Activated naive CD4-positive, alpha-beta T cell treated with anti-CD3 and anti-CD28 coated beads, Interleukin-2, amount 10 ng/mL, durations not matched to agents 7 days and 5 days (primary cell): ENCODE data around the gene ACVR2A.
A peak's percentile ranks its signal among the peaks of the same experiment; 100 is the strongest.

ENCODE experiments used
- CTCF ChIA-PET: fragments of 350-600 bp; sonication (Branson Sonifier 250); formaldehyde crosslinking; loops from one replicate; lab custom pipeline; 2021; ENCODE audit warnings: antibody characterized with exemption; lab: Charles Lee
- DNase-seq: peaks from one replicate; pipeline ENCODE4 v3.0.0-alpha.2; 2020
- H3K27ac Mint-ChIP-seq: one replicate; pipeline ENCODE4 v1.8.0; 2021; ENCODE audit warnings: mild to moderate bottlenecking, moderate library complexity, mixed read lengths
- H3K27me3 Mint-ChIP-seq: one replicate; pipeline ENCODE4 v1.8.0; 2021; ENCODE audit warnings: mild to moderate bottlenecking, mixed read lengths
- H3K36me3 Mint-ChIP-seq: one replicate; pipeline ENCODE4 v1.8.0; 2021; ENCODE audit warnings: mixed read lengths
- H3K4me1 Mint-ChIP-seq: one replicate; pipeline ENCODE4 v1.8.0; 2021; ENCODE audit warnings: mixed read lengths
- H3K4me3 Mint-ChIP-seq: one replicate; pipeline ENCODE4 v1.8.0; 2021; ENCODE audit warnings: mild to moderate bottlenecking, moderate library complexity, mixed read lengths
- H3K9me3 Mint-ChIP-seq: one replicate; pipeline ENCODE4 v1.8.0; 2021; ENCODE audit warnings: mixed read lengths

Gene ACVR2A

DNA sequence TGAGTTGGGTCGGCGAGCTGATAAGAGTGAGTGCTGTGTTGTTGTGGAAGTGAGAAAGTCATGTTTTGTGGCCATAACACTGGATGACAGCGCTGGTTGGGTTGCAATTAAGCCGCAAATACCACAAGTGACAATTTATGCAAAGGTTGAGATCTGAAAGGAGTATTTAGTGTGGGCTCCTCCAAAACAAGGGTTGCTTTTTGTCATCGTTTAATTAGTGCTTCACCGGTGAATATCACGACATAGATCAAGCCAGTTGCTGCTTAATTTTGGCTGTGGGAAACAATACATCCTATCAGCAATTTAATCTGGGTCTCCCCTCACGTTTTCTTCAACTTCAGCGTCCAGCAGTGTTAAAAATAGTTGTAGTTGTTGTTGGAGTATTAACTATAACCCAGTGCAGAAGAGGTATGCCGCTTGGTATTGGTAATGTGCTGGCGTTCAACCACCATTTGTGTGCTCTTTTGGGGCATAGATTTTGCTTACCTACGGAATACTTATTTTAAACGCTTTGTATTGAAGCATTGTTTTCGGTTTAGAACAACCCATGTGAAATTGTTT lies 662 bp downstream of the ACVR2A start:
- peak overlapping the region; percentile 81 for H3K27ac Mint-ChIP-seq

GRCh38 chr2:147846412-147847081 lies 1.7 kb downstream of the ACVR2A start:
- peak overlapping the region; percentile 84 for H3K4me3 Mint-ChIP-seq
- peak overlapping the region; percentile 71 for H3K27ac Mint-ChIP-seq
- H3K36me3 Mint-ChIP-seq: peaks cover 26% of the 10 kb centered on the region
- no peak for DNase-seq
- no peaks in the 10 kb centered on the region for H3K9me3 Mint-ChIP-seq
- CTCF ChIA-PET: interaction anchor here (1.0 kb wide), 1 partner anchor 64 kb away, joined by 3 read pairs; no protein-coding TSS in a partner anchor
- peaks cover 55% of the 10 kb centered on the region for H3K4me1 Mint-ChIP-seq
- H3K27me3 Mint-ChIP-seq: peaks cover 51% of the 10 kb centered on the region

More for the DNA sequence above, 662 bp downstream of the ACVR2A start:
- CTCF ChIA-PET: interaction anchor here (1.0 kb wide), 1 partner anchor 65 kb away, joined by 3 read pairs; no protein-coding TSS in a partner anchor
- peak; percentile 62 for DNase-seq
- H3K4me3 Mint-ChIP-seq: peak overlapping the region; percentile 84
- H3K36me3 Mint-ChIP-seq: peaks cover 23% of the 10 kb centered on the region
- no peaks in the 10 kb centered on the region for H3K9me3 Mint-ChIP-seq
- peaks cover 61% of the 10 kb centered on the region for H3K27me3 Mint-ChIP-seq
- peaks cover 45% of the 10 kb centered on the region for H3K4me1 Mint-ChIP-seq

GRCh38 chr2:147847746-147848391 lies 3.0 kb downstream of the ACVR2A start:
- H3K27ac Mint-ChIP-seq: no peak overlapping the region
- peaks cover 54% of the 10 kb centered on the region for H3K4me1 Mint-ChIP-seq
- H3K27me3 Mint-ChIP-seq: peaks cover 40% of the 10 kb centered on the region
- H3K9me3 Mint-ChIP-seq: no peaks in the 10 kb centered on the region
- CTCF ChIA-PET: no interaction called here
- peak overlapping the region; percentile 29 for H3K4me3 Mint-ChIP-seq
- no peak for DNase-seq
- H3K36me3 Mint-ChIP-seq: peaks cover 29% of the 10 kb centered on the region

DNA sequence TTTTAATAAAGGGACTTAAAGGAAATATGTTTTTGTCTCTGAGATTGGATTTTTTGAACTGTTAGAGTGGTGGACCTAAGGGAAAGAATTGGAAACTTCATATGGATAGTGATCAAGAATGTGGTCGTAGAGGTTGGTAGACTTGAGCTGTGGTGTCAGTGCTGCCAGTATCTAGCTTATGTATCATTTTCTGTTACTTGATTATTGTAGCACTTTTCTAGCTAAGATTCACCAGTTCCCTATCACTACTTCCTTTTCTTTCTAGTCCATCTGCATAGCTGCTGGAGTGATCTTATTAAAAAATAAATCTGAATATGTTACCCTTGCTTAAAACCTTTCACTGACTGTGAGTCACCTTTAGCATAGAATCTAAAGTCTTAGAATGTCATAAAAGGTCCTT lies 6.0 kb downstream of the ACVR2A start:
- H3K4me1 Mint-ChIP-seq: peaks cover 41% of the 10 kb centered on the region
- no peaks in the 10 kb centered on the region for H3K9me3 Mint-ChIP-seq
- H3K4me3 Mint-ChIP-seq: no peak overlapping the region
- peaks cover 23% of the 10 kb centered on the region for H3K36me3 Mint-ChIP-seq
- DNase-seq: no peak
- H3K27ac Mint-ChIP-seq: no peak overlapping the region
- peaks cover 23% of the 10 kb centered on the region for H3K27me3 Mint-ChIP-seq
- CTCF ChIA-PET: no interaction called here

GRCh38 chr2:147851244-147851930 lies 6.6 kb downstream of the ACVR2A start:
- no peak for DNase-seq
- peaks cover 19% of the 10 kb centered on the region for H3K27me3 Mint-ChIP-seq
- no peaks in the 10 kb centered on the region for H3K9me3 Mint-ChIP-seq
- CTCF ChIA-PET: no interaction called here
- H3K36me3 Mint-ChIP-seq: peaks cover 20% of the 10 kb centered on the region
- no peak overlapping the region for H3K4me3 Mint-ChIP-seq
- no peak overlapping the region for H3K27ac Mint-ChIP-seq
- H3K4me1 Mint-ChIP-seq: peaks cover 36% of the 10 kb centered on the region

DNA sequence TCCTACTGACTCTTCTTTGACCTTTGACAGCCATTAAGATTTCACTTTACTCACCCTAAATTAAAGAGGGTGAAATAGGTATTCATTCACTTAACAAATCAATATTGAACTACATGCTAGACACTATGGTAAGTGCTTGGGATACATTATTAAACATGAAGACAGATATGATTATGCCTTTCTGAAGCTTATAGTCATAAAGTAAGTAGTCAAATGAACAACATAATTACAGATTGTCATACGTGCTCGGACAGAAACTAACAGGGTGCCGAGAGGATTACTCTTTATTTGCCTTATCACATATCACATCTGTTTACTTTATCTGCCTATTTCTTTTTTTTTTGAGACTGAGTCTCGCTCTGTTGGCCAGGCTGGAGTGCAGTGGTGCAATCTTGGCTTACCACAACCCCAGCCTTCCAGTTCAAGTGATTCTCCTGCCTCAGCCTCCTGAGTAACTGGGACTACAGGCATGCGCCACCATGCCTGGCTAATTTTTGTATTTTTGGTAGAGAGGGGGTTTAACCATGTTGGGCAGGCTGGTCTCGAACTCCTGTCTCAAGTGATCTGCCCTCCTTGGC lies 9.8 kb downstream of the ACVR2A start:
- Mint-ChIP-seq H3K27me3 (peaks cover 4% of the 10 kb centered on the region), H3K4me3 (no peak overlapping the region), H3K4me1 (peaks cover 20% of the 10 kb centered on the region), H3K9me3 (no peaks in the 10 kb centered on the region), H3K27ac (no peak overlapping the region), H3K36me3 (peaks cover 8% of the 10 kb centered on the region)
- CTCF ChIA-PET: no interaction called here
- no peak for DNase-seq

DNA sequence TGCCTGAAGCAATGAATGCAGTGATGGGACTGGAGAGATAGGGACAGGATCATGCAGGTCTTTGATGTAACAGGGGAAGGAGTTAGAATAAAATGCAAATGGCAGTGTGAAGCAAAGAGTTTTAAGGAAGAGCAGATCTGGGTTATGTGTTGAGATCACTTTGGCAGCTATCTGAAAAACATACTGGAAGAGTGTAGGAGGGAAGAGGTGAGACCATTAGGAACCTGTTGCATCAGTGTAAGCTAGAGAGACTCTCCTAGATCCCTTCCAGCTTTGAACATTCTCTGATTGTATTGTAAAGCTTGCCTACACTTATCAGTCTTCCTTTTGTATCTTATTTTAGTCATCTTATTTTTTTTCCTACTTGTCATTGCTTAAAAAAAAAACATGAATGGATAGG lies 10.5 kb downstream of the ACVR2A start:
- H3K4me3 Mint-ChIP-seq: no peak overlapping the region
- DNase-seq: no peak
- H3K27me3 Mint-ChIP-seq: no peaks in the 10 kb centered on the region
- H3K4me1 Mint-ChIP-seq: peaks cover 16% of the 10 kb centered on the region
- H3K36me3 Mint-ChIP-seq: peaks cover 8% of the 10 kb centered on the region
- no peak overlapping the region for H3K27ac Mint-ChIP-seq
- CTCF ChIA-PET: no interaction called here
- H3K9me3 Mint-ChIP-seq: no peaks in the 10 kb centered on the region

DNA sequence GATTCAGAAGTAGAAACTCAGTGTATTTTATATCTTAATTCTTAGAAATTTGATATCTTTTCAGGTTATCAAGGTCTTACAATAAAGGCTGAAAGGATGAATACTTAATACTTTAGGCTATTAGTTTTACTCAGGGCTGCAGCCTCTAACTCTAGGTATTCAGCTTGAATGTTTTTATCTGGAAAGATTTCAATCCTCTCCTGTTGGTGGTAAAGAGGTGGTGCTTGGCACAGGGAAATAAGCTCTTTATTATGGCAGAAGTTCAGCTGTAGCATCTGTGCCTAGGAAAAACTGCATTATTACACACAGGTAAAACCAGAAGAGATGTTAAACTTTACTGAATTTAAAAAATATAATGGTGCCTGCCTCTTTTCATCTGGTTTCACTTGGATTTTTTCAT lies 11.1 kb downstream of the ACVR2A start:
- no peak for DNase-seq
- CTCF ChIA-PET: no interaction called here
- H3K4me1 Mint-ChIP-seq: peaks cover 10% of the 10 kb centered on the region
- H3K4me3 Mint-ChIP-seq: no peak overlapping the region
- H3K9me3 Mint-ChIP-seq: no peaks in the 10 kb centered on the region
- no peak overlapping the region for H3K27ac Mint-ChIP-seq
- peaks cover 2% of the 10 kb centered on the region for H3K36me3 Mint-ChIP-seq
- no peaks in the 10 kb centered on the region for H3K27me3 Mint-ChIP-seq

DNA sequence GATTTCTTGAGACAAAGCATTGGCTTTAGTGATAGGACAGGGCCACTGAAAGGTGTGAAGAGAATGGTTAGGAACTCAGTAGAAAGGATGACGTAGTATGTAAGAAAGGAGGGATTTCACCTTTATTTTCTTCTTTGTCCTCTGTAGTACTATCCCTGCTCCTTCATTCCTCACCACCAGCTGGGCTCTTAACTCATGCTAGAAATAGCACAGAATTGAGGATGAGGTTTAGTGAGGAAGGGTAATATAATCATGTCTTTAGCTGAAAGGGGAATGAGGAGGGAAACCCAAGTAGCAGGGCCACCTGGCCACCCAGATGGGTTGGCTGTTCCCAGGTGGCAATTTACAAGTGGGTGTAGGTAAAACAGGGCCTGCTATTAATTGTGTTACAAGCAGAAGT lies 15.2 kb downstream of the ACVR2A start:
- no peaks in the 10 kb centered on the region for H3K9me3 Mint-ChIP-seq
- no peak overlapping the region for H3K4me3 Mint-ChIP-seq
- H3K27me3 Mint-ChIP-seq: no peaks in the 10 kb centered on the region
- H3K27ac Mint-ChIP-seq: no peak overlapping the region
- DNase-seq: no peak
- H3K36me3 Mint-ChIP-seq: no peaks in the 10 kb centered on the region
- CTCF ChIA-PET: no interaction called here
- peaks cover 18% of the 10 kb centered on the region for H3K4me1 Mint-ChIP-seq

GRCh38 chr2:147862859-147863516 lies 18.2 kb downstream of the ACVR2A start:
- Mint-ChIP-seq H3K36me3 (no peaks in the 10 kb centered on the region), H3K27me3 (no peaks in the 10 kb centered on the region), H3K4me3 (no peak overlapping the region), H3K27ac (no peak overlapping the region), H3K9me3 (no peaks in the 10 kb centered on the region), H3K4me1 (peaks cover 18% of the 10 kb centered on the region)
- CTCF ChIA-PET: interaction anchor here (0.7 kb wide), 1 partner anchor 782 kb away, joined by 3 read pairs; no protein-coding TSS in a partner anchor
- no peak for DNase-seq

GRCh38 chr2:147863835-147864234 lies 19.0 kb downstream of the ACVR2A start:
- Mint-ChIP-seq H3K9me3 (no peaks in the 10 kb centered on the region), H3K27me3 (no peaks in the 10 kb centered on the region), H3K36me3 (no peaks in the 10 kb centered on the region), H3K4me1 (peaks cover 18% of the 10 kb centered on the region), H3K27ac (no peak overlapping the region), H3K4me3 (no peak overlapping the region)
- CTCF ChIA-PET: no interaction called here
- no peak for DNase-seq

GRCh38 chr2:147865560-147865959 lies 20.7 kb downstream of the ACVR2A start:
- H3K27ac Mint-ChIP-seq: no peak overlapping the region
- H3K27me3 Mint-ChIP-seq: no peaks in the 10 kb centered on the region
- CTCF ChIA-PET: no interaction called here
- no peak for DNase-seq
- H3K4me1 Mint-ChIP-seq: peaks cover 16% of the 10 kb centered on the region
- no peaks in the 10 kb centered on the region for H3K9me3 Mint-ChIP-seq
- no peak overlapping the region for H3K4me3 Mint-ChIP-seq
- no peaks in the 10 kb centered on the region for H3K36me3 Mint-ChIP-seq

DNA sequence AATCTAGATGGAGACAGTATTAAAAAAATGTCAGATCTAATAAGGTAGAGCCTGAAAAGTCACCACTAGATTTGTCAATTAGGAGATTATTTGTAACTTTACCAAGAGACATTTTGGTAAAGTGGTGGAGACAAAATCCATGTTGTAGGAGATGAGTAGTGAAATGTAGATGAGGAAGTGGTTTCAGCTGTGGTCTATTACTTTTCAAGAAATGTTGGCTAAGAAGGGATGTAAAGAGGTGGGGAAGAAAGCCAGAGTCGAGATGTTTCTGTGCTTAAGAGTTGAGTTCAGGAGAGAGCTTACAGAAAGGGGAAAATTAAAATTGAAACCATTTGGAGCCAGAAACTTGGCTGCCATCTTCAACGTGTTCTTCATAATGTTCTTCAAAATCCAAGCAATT lies 22.2 kb downstream of the ACVR2A start:
- Mint-ChIP-seq H3K36me3 (no peaks in the 10 kb centered on the region), H3K4me1 (peaks cover 12% of the 10 kb centered on the region), H3K9me3 (no peaks in the 10 kb centered on the region), H3K27ac (no peak overlapping the region), H3K4me3 (no peak overlapping the region), H3K27me3 (no peaks in the 10 kb centered on the region)
- CTCF ChIA-PET: no interaction called here
- no peak for DNase-seq

- Mint-ChIP-seq H3K27ac (no peak overlapping the region), H3K4me1 (no peaks in the 10 kb centered on the region), H3K4me3 (no peak overlapping the region), H3K9me3 (no peaks in the 10 kb centered on the region), H3K36me3 (peaks cover 1% of the 10 kb centered on the region), H3K27me3 (no peaks in the 10 kb centered on the region)
- CTCF ChIA-PET: no interaction called here
- DNase-seq: no peak
Measured at GRCh38 chr2:147869934-147870333, 25.1 kb downstream of the ACVR2A start.
